Measurements from ENCODE around the gene ZNF594.
"Not testable (repeated sequence)": the region's sequence is repeated elsewhere in the genome, so short reads cannot be mapped to it uniquely, and the experiment has no call there.

ZNF594 gene

DNA sequence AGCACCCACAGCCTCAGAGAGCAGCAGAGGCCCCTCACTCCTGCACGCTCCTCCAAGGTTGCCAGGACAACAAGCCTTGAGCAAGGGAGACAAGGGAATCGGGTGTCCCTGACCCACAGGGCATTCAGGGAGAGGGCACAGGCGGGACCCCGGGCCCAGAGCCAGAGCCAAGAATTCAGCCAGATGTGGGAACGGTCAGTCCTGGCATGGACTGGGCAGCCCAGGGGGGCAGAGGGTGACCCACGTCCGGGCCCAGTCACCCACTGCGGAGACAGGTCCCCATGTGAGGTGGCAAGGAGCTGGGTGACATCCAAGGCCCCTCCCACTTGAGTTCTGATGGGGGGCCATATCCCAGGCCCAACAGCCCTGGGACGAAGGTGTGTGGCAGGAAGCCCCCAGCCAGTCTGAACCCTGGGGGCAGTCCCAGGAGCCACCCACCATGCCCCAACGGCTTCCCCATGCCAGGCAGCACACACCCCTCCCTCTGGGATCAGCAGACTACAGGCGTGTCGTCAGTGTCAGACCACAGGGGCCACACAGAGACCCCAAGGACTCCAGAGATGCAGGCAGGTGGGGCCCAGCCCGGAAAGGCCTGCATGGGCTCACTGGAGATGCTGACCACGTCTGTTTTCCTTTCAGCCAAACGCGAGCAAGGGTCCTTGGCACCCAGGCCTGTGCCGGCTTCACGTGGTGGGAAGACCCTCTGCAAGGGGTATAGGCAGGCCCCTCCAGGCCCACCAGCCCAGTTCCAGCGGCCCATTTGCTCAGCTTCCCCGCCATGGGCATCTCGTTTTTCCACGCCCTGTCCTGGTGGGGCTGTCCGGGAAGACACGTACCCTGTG is 52.8 kb downstream of the ZNF594 start:
- ChIA-PET CTCF (interaction anchor here (0.6 kb wide), 1 partner anchor 99 kb away, joined by 4 read pairs; no protein-coding TSS in a partner anchor), POLR2A (ENCODE audit: low non-redundant PET) (no interaction called here)
- no peak overlapping the region for H3K27ac ChIP-seq
- DNase-seq (ENCODE audit: low spot score), result no peak
- TF ChIP-seq, protein P1, sequence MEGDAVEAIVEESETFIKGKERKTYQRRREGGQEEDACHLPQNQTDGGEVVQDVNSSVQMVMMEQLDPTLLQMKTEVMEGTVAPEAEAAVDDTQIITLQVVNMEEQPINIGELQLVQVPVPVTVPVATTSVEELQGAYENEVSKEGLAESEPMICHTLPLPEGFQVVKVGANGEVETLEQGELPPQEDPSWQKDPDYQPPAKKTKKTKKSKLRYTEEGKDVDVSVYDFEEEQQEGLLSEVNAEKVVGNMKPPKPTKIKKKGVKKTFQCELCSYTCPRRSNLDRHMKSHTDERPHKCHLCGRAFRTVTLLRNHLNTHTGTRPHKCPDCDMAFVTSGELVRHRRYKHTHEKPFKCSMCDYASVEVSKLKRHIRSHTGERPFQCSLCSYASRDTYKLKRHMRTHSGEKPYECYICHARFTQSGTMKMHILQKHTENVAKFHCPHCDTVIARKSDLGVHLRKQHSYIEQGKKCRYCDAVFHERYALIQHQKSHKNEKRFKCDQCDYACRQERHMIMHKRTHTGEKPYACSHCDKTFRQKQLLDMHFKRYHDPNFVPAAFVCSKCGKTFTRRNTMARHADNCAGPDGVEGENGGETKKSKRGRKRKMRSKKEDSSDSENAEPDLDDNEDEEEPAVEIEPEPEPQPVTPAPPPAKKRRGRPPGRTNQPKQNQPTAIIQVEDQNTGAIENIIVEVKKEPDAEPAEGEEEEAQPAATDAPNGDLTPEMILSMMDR (conservative IDR thresholded peaks at IDR 0.05; ENCODE audit: low read depth), result no peak

DNA sequence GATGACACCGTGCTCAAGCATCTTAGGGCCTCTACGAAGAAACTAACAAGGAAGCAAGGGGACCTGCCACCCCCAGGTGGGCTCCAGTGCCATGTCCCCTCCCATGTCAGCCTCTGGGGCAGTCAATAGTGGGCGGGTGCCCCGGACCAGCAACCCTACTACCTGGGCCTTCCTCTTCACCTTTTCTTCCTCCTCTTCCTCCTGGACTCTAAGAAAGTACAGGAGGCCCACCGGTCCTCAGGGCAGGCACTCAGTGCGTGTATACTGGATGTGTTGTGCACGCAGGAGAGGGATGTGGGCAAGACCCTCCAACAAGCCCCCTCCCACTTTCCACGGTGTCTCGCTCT is 53.5 kb downstream of the ZNF594 start:
- H3K27ac ChIP-seq; DNase-seq (ENCODE audit: low spot score); CTCF ChIA-PET; POLR2A ChIA-PET (ENCODE audit: low non-redundant PET): not testable (repeated sequence)

DNA sequence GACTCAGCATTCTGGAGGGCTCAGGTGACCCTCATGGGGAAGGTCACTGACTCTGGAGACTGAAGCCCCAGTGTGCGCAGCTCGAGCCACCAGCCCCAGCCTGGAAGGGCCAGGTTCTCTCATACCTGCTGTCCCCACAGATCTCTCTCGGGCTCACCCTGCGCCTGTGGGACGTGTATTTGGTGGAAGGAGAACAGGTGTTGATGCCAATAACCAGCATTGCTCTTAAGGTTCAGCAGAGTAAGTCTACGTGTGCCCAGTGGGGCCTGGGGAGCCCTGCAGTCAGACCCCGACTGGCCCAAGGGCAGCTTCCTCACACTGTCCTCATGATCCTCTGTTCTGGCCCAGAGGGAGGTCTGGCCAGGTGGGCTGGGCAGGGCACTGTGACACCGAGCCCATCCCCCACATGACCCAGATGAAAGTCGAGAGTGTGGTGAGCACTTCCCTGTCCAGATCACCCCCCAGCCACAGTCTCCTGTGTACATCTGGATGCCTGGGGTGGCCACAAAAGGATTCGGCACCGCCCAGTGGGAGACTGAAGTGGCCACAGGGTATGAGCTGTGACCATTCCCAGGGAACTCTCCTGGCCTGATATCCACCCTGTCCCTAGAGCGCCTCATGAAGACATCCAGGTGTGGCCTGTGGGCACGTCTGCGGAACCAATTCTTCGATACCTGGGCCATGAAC is 54.0 kb downstream of the ZNF594 start:
- CTCF ChIA-PET; POLR2A ChIA-PET (ENCODE audit: low non-redundant PET); DNase-seq (ENCODE audit: low spot score); H3K27ac ChIP-seq: not testable (repeated sequence)

DNA sequence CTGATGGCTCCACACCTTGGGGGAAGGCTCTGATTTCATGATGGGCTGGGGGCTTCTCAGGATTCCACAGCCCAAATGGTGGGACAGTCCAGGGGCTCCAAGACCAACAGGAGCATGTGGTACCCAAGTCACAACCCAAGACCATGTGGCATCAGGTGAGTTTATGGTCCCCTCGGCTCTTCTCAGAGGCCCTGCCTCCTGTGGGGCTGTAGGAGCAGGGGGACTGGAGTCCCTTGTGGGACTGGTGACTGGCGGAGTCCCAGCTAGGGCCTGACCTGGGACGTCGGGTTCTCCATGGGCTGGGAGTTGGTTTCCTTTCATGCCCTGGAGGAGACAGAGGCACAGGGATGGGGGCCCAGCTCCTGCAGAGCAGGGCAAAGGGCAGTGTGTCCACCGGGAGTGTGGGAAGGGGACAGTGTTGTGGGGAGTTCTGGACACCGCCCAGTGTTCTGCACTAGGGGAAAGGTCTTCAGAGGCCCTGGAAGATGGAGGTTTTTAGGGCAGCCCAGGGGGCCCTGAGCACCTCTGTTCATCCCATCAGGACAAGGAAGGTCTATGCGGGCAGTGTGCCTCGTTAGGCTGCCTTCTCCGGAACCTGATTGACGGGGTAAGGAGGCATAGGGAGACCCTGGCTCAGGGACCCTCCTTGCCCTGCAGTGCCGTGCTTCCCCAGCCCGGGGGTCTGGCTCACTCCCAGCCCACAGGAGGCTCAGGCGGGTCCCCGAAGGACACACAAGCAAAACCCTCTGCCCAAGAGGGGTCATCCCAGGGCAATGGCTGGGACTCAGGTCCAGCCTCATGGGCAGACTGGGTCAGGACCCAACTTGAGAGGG is 54.9 kb downstream of the ZNF594 start:
- POLR2A ChIA-PET (ENCODE audit: low non-redundant PET); DNase-seq (ENCODE audit: low spot score); H3K27ac ChIP-seq; CTCF ChIA-PET: not testable (repeated sequence)

DNA sequence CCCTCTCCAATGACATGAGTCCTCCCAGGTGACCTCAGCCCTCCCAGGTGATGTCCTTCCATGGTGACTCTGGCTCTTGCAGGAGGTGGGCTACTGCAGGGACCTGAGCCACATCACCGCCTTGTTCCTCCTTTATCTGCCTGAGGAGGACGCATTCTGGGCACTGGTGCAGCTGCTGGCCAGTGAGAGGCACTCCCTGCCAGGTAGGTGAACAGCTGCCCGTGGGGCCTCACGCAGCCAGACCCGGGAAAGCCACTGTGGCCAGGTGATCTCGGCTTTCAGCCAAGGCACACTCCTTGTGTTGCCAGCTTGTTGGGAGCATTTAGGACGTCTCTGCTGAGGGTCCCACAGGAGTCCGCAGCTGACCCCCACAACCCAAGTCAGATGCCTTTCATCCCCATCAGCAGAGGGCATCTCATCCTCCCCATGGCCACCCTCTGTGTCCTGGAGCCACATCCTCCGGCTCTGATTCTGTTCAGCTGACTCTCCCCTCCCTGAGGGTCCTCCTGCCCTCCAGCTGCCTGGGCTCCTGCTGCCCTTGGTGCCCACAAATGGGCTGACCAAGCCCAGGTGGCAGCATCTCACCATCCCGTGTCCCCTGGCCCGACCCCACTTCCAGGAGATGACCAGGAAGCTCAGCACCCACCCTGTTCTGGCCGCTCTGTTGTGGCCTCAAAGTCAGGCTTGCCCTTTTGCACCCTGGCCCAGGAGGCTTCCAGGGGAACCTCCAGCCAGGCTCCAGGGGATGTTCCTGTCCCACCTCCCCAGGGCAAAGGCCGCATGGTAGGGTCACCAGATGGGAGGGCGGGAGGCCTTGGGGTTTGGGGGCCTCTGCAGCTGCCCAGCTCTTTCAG is 55.7 kb downstream of the ZNF594 start:
- no peak for DNase-seq (ENCODE audit: low spot score)
- POLR2A ChIA-PET (ENCODE audit: low non-redundant PET), result no interaction called here
- CTCF ChIA-PET, result no interaction called here
- TF ChIP-seq, protein P1 (conservative IDR thresholded peaks at IDR 0.05; ENCODE audit: low read depth), result no peak
- no peak overlapping the region for H3K27ac ChIP-seq

DNA sequence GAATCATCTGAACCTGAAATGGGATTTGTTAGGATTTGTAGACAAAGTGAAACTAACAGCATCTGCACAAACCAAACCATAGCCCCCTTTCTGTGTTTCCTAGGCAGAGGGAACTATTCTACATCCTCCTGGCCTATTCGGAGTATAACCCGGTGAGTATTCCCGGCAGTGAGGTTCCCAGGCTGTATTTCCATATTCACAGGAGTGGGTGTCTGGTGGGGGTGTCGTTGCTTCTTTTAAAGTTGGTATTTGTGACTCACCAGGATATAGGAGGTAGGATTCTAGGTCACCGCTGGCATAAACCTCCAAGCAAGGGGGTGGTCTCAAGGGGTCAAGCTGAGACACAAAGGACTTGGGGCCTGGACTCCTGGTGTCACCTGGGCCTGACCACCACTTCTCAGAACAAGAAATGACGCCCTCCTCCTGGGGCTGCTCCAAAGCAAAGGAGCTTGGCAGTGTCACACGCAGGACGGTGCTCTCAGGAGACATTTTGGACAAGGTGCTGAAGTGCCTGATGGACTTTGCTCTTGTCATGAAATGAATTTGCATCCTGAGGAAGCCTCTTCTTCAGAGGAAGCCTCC is 56.4 kb downstream of the ZNF594 start:
- H3K27ac ChIP-seq; POLR2A ChIA-PET (ENCODE audit: low non-redundant PET); DNase-seq (ENCODE audit: low spot score): not testable (repeated sequence)
- CTCF ChIA-PET, result interaction anchor here (0.6 kb wide), 1 partner anchor 72 kb away, joined by 5 read pairs; no protein-coding TSS in a partner anchor

DNA sequence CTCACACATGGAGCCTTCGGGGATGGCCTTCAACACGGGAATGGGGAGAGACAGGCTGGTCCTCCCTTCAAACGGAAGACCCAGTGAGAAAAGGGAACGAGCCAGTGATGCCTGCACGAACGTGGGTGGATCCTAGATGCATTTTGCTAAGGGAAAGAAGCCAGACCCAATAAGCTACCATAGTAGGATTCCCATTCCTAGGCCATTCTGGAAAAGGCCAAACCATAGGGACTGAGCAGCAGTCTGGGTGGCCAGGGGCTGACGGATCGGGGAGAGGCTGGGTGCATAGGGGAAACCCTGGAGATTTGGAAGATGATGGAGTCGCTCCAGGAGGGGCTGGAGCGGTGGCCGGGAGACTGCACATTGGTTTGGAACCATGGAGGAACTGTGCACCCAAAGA is 57.1 kb downstream of the ZNF594 start:
- POLR2A ChIA-PET (ENCODE audit: low non-redundant PET), result not testable (repeated sequence)

DNA sequence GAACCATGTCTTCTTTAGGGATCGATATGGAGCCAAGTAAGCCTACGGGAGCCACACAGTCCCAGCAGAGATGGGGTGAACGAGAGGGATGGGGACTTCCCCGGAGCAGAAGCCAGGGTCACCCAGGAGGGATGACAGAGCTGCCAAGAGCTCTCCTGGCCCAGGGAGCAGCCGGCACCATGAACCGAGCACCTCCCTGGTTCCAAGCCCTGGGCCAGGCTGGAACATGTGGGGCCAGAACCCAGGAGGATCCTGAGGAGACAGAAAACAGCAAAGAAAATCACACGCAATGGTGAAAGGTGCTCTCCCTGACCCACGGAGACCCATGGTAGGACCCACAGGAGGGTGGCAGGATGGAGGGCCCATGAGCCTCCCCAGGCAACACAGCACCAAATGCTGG is 57.7 kb downstream of the ZNF594 start:
- POLR2A ChIA-PET (ENCODE audit: low non-redundant PET); DNase-seq (ENCODE audit: low spot score); H3K27ac ChIP-seq: not testable (repeated sequence)
- CTCF ChIA-PET, result interaction anchor here (0.7 kb wide), 1 partner anchor 16 kb away, joined by 3 read pairs; no protein-coding TSS in a partner anchor

More for the DNA sequence above, 57.1 kb downstream of the ZNF594 start:
- H3K27ac ChIP-seq; DNase-seq (ENCODE audit: low spot score); CTCF ChIA-PET: not testable (repeated sequence)

DNA sequence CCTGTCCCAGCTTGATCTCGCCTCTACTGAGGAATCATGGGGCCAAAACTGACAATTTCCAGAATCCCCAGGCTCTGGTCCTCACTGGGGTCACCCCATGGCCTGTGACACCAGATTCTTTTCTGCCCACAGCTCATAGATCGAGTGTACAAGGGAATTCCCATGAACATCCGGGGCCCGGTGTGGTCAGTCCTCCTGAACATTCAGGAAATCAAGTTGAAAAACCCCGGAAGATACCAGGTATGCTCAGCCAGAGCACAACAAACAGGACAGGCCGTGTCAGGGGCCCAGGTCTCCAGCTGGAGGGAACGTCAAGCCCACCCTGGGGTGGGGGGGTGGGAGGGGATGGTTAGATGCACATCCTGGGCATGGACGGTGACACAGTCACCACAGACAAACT is 58.4 kb downstream of the ZNF594 start:
- H3K27ac ChIP-seq, result no peak overlapping the region
- TF ChIP-seq, protein P1 (conservative IDR thresholded peaks at IDR 0.05; ENCODE audit: low read depth), result no peak
- ChIA-PET POLR2A (ENCODE audit: low non-redundant PET) (no interaction called here), CTCF (interaction anchor here (0.6 to 0.7 kb wide), 2 partner anchors 11 to 17 kb away, joined by 3 read pairs; no protein-coding TSS in a partner anchor)
- DNase-seq (ENCODE audit: low spot score), result no peak

DNA sequence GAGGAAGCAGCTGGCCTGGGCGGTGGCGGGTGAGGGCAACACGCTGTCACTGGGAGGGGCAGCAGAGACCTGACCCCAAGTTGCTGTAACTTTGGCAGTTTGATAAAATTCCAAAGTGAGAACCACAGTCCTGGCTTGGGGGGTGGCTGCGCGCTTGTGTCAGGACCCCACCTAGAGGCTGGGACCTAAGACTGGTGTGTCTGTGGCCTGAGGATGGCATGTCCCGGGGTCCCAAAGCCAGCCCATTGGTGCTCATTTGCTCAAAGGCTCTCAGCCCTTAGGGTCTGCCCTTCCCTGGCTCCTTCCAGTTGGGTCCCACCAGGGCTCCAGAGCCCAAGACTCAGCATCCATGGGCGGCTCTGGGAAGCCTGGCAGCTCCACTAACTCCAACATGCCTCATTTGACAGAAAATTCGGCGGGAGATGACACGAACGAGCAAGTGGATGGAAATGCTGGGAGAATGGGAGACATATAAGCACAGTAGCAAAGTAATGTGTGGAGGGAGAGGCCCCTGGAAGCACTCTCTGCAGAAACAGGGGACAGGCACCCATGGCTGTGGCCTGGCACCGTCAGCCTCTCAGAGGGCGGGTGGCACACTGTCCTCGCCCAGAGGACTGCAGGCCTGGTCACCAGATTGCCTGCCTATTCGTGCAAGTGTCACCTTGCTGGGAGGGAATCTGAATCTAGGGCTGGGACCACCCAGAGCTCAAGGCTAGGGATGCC is 59.0 kb downstream of the ZNF594 start:
- DNase-seq (ENCODE audit: low spot score); H3K27ac ChIP-seq; CTCF ChIA-PET; POLR2A ChIA-PET (ENCODE audit: low non-redundant PET): not testable (repeated sequence)

DNA sequence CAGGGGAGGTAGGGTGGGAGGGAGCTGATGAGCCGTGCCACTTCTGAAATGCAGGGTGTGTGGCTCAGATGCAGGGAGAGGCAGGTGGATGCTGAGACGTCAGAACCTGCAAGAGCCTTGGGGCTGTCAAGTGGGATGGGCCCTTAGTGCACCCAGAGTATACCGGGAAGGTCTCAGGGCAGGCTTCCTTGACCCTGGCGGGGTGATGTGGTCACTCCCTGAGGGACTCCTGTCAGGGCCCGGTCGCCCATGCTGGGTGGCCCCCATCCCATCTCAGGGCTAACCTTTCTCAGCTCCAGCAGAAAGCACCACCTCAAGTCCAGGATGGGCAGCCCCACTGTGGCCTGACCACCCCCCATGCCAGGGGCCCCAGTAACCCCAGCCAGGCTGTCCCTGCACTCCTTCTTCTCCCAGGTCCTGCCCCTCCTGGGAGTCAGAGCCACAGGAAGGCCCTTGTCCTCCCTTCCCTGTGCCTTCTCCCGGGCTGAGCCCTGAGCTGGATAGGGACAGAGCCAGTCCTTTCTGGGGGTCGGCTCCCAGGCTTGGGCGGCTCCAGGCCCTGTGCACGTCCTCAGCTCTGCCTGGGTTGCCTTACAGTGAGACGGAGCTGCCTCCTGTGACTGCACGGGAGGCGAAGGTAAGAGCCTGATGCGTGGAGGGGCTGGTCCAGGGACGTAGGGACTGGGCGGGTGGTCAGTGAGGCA is 59.7 kb downstream of the ZNF594 start:
- DNase-seq (ENCODE audit: low spot score); CTCF ChIA-PET; POLR2A ChIA-PET (ENCODE audit: low non-redundant PET); H3K27ac ChIP-seq: not testable (repeated sequence)

All from RWPE1 (cell line).